Stimulated activated naive CD4-positive, alpha-beta T cell treated with Interleukin-2 at 50 U/mL for 16 hours (primary cell): ENCODE data around the gene NCAPG2.
A peak's percentile ranks its signal among the peaks of the same experiment; 100 is the strongest.
"Not testable (repeated sequence)": the region's sequence is repeated elsewhere in the genome, so short reads cannot be mapped to it uniquely, and the experiment has no call there.

ENCODE experiments used
- DNase-seq: peaks from one replicate; lab custom pipeline; 2025; lab: John Stamatoyannopoulos, UW

Gene NCAPG2

GRCh38 chr7:158676171-158676840 lies 28.3 kb downstream of the NCAPG2 start:
- DNase-seq: no peak

GRCh38 chr7:158672975-158673374 lies 31.6 kb downstream of the NCAPG2 start:
- DNase-seq: no peak

DNA sequence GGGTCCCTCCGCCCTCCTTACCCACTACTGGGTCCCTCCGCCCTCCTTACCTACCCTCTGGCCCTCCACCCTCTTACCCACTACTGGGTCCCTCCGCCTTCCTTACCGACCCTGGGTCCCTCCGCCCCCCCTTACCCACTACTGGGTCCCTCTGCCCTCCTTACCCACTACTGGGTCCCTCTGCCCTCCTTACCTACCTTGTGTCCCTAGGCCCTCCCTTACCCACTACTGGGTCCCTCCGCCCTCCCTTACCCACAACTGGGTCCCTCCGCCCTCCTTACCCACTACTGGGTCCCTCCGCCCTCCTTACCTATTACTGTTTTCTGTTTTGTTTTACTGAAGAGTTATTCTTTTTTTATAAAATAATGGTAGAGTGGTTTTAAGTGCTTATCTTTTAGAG lies 36.5 kb downstream of the NCAPG2 start:
- DNase-seq: not testable (repeated sequence)

GRCh38 chr7:158666966-158667678 lies 37.5 kb downstream of the NCAPG2 start:
- DNase-seq: not testable (repeated sequence)

DNA sequence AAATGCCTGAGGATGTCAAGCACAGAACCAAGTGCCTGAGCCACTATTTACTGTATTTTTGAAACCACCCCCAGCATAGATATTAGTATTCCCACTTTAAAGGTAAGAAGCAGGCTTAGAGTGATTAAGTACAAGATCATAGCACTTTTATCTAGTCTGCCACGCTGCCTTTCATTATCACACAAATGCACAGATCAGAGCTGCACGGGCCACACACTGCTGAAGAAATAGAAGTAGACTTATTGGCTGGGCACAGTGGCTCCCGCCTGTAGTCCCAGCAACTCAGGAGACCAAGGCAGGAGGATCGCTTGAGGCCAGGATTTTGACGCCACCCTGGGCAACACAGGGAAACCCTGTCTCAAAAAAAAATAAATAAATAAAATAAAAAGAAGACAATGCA lies 38.2 kb downstream of the NCAPG2 start:
- DNase-seq: no peak

DNA sequence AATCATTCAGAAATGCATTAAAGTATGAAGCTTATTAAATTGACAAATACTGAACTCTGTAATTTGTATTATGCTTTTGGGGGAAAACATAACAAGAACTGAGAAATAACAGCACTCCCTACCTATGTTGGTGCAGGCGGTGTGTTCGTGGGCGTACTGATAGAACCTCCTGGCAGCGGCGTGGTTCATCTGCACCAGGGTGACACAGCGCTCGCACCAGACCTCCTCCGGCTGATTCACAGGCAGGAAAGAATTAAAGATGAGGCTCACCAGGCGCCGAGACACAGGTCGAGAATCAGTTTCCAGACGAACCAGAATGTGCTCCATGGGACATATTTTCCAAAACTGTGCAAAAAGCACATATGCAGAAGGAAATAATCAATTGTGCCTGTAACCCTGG lies 40.2 kb downstream of the NCAPG2 start:
- DNase-seq: peak; percentile 43

GRCh38 chr7:158663428-158663741 lies 41.2 kb downstream of the NCAPG2 start:
- DNase-seq: no peak

GRCh38 chr7:158662610-158663427 lies 41.8 kb downstream of the NCAPG2 start:
- no peak for DNase-seq

DNA sequence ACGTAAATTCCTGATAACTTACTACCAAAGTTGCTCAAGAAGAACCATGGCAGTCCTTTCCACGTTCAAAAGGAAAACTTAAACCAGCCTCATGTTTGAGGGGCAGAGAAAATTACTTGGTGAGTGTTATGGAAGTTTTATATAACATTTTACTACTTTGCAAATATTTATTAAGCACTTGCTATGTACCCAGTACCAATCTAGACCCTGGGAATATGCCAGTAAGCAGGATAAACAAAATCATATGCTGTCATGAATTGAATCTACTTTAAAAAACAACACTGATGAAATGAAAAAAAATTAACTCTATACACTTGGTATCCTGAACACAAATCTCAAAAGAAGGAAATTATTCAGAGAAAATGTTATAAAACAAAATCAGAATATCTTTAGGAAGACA lies 46.1 kb downstream of the NCAPG2 start:
- DNase-seq: no peak

DNA sequence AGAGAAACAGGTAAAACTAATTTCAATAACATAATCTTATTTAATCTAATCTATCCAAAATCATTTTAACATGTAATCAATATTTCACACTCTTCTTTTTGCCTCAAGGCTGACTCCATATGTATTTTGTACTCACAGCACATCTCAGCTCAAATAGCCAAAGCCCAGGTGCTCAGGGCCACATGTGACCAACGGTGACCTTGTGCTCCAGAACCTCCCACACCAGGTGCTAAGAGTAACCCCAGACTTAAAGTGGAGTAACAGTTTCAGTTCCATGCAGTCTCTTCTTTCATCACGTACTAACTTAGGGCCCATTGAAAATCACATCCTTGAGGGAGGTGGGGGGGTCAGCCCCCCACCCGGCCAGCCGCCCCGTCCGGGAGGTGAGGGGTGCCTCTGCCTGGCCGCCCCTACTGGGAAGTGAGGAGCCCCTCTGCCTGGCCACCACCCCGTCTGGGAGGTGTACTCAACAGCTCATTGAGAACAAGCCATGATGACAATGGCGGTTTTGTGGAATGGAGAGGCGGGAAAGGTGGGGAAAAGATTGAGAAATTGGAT lies 47.3 kb downstream of the NCAPG2 start:
- no peak for DNase-seq

DNA sequence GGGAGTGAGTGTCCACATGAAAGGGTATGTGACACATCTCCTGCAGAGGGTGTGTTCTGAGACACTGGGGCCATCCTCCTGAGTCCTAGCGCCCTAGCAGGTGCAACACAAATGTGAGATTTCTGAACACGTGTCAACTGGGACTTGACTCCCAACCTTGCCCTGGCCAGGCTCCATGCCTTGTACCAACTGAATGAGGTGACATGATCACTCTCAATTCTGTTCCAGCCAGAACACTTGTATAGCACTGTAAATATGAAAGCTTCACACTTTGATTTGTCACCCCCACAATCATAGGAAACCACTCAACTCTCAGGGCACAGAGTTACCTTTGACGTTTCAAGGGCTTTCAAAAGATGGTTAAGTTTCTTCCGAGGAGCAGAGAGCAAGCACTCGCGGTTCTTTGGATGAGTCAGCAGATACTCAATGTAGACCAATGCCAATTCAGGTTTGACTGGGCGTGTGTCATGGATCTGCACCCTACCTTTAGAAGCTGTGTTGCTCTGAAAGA lies 48.6 kb downstream of the NCAPG2 start:
- peak; percentile 69 for DNase-seq

DNA sequence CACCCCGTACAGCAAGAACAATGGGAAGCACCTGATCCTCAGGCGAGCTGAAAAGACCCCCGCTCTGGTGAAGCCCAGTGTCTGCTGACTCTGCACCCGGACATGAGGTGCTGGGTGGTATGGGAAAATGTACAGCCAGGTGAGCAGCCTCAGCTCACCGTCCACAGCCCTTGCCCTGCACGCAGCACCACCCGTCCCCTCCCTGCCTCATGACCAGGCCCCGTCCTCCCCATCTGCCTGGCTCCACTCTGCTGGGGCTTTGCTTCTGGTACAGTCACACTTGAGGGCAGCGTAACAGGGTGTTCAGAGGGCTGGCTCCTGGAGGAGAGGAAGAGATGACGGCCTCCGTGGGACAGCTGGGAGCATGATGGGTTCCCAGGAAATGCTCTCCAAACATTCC lies 49.1 kb downstream of the NCAPG2 start:
- no peak for DNase-seq

- DNase-seq: no peak
These were observed 52.5 kb downstream of the NCAPG2 start for GRCh38 chr7:158651968-158652565.

GRCh38 chr7:158650821-158651225 lies 53.8 kb downstream of the NCAPG2 start:
- DNase-seq: no peak

DNA sequence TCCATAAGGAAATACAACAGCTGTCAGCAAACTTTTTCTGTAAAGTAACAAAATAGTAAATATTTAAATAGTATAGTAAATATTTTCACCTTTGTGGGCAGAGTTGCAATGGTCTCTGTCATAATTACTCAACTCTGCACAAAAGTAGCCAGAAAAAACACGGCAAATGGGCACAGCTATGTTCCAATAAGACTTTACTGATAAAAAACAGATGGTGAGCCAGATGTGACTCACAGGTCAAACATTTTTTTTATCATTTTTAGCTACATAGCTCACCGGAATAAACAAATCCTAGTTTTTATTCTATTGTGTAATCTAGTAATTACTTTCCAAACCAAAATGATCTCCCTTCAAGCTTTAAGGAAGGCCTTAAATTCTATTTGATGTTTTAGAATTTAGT lies 55.3 kb downstream of the NCAPG2 start:
- DNase-seq: no peak

DNA sequence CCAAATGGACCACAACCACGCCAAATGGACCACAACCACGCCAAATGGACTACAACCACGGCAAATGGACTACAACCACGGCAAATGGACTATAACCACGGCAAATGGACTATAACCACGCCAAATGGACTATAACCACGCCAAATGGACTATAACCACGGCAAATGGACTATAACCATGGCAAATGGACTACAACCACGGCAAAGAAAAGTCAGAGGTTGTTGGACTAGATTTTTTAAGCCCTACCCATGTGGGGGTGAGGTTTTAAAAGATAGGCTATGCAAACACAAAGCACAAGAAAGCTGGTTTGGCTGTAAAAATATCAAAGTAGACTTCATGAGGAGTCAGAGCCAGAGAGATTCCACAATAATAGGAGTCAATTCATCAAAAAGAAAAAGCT lies 55.8 kb downstream of the NCAPG2 start:
- DNase-seq: no peak

DNA sequence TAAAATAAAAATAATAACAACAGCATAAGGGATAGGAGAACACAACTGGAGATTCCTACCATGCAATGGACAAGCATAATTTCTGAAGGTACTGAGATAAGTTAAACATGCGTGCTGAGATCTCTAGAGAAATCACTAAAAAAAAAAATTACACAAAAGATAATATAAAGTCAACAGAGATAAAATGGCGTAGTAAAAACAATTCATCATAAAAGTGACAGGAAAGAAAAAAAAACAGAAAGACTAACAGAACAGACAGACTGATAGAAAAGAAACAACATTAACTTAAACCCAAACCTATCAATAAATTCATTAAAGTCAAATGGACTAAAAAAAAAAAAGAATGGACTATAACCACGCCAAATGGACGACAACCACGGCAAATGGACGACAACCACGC lies 56.4 kb downstream of the NCAPG2 start:
- no peak for DNase-seq

DNA sequence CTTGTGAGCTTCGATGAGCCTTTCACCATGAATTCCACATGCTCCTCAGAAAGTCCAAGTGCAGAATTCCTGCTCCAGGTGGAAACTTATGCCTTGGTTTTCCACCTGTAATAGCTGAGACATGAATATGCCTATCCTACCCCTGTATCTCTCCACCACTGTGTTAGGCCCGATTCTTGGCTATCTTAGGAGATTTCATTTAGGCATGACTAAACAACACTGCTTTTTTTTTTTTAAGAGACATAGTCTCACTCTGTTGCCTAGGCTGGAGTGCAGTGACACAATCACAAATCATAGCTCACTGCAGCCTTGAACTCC lies 57.2 kb downstream of the NCAPG2 start:
- DNase-seq: no peak

DNA sequence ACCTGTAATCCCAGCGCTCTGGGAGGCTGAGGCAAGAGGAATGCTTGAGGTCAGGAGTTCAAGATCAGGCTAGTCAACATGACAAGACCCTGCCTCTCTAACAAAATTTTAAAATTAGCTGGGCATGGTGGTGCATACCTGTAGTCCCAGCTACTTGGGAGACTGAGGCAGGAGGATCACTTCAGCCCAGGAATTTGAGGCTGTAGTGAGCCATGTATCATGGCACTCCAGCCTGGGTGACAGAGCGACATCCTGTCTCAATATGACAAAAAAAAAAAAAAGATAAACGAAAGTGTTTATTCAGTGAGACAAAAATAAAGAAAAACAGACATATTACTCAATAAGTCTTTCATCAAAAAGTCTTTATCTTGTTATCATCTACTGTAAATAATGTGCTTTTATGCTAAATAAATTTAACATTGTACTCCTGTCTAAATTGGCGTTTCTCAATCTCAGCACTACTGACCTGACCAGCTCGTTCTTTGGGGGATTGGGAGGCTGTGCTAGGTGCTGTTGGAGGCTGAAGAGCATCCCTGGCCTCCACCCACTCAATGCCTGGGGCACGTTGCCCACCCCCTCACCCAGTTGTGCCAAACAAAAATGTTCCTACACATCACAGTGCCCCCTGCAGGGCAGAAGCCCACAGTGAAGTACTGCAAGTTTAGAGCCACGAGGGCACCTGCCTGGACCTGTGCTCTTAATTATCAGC lies 57.7 kb downstream of the NCAPG2 start:
- DNase-seq: no peak

DNA sequence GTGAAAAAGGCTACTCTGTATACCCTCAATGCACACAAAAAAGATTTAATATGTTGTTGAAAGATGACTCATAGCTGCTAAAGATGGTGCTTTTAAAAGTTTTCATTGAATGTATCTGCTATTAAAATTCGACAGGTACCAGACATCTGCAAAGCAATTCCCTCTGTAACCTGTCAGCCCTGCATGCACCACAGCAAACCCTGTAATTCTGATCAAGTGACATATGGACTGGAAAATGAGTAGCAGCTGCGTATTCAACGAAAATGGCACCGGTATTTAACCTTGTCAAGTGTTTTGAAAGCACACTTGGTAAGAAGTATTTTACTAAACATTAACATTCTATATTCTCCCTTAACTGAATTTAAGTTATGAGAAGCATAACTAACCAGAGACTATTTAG lies 58.8 kb downstream of the NCAPG2 start:
- no peak for DNase-seq

DNA sequence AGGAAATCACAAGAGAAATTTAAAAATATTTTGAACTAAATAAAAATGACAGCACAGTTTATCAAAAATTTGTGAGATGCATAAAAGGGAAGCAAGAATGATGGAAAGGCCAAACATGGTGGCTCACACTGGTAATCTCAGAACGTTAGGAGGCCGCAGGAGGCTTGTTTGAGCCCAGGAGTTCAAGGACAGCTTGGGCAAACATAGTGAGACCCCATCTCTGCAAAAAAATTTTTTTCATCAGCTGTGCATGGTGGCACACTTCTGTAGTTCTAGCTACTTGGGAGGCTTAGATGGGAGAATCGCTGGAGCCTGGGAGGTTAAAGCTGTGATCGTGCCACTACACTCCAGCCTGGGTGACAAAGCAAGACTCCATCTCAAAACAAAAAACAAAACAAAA lies 62.5 kb downstream of the NCAPG2 start:
- DNase-seq: no peak

DNA sequence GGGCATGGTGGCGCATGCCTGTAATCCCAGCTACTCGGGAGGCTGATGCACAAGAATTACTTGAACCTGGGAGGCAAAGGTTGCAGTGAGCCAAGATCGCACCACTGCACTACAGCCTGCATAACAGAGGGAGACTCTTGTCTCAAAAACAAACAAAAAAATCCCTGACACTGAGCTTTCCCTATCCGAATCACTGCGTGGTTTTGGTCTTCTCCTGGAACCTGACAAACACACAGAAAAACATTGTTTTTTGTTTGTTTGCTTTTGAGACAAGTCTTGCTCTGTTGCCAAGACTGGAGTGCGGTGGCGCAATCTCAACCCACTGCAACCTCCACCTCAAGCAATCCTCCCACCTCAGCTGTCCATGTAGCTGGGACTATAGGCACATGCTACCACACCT lies 66.6 kb downstream of the NCAPG2 start:
- no peak for DNase-seq
